ENCODE results near the gene SP1.
"Not testable (repeated sequence)": the region's sequence is repeated elsewhere in the genome, so short reads cannot be mapped to it uniquely, and the experiment has no call there.

SP1 gene

DNA sequence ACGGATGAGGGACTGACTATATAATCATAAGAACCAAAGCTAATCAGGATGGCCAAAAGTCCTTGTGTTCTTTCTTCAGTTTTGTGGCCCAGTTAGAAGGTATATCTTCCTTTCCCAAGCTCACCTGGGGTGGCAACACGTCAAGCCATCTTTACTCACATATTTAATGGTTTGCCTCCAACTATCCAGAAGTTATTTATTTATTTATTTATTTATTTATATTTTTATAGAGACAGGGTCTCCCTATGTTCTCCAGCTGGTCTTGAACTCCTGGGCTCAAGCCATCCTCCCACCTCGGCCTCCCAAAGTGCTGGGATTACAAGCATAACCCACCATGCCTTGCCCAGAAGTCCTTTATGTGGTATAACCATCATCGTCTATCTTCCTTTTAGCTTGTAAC lies 32.1 kb upstream of the SP1 start:
- H3K4me3 ChIP-seq (ENCODE audit: low read depth, low read length), result no peak overlapping the region
- ChIA-PET CTCF (interaction anchor here (0.6 to 16.2 kb wide), 13 partner anchors 9 to 187 kb away, joined by 3 to 593 read pairs (median 6); partner anchors contain the start of genes AAAS, AMHR2, NPFF and PRR13), POLR2A (no interaction called here)
- no peak for TF ChIP-seq CTCF (IDR thresholded peaks at IDR 0.05; ENCODE audit: insufficient read depth, low read length, missing control alignments)
- DNase-seq (ENCODE audit: low read depth, low spot score), result no peak

GRCh38 chr12:53352331-53353256 lies 27.4 kb upstream of the SP1 start:
- peak; percentile 84 for TF ChIP-seq CTCF (IDR thresholded peaks at IDR 0.05; ENCODE audit: insufficient read depth, low read length, missing control alignments)
- POLR2A ChIA-PET, result interaction anchor here (0.6 to 0.8 kb wide), 2 partner anchors 76 to 148 kb away, joined by 3 to 4 read pairs; partner anchors contain the start of gene TARBP2
- CTCF ChIA-PET, result interaction anchor here (0.6 to 16.2 kb wide), 55 partner anchors 8 to 287 kb away, joined by 3 to 593 read pairs (median 6); partner anchors contain the start of genes AAAS, AMHR2, MAP3K12 and NPFF
- H3K4me3 ChIP-seq (ENCODE audit: low read depth, low read length), result no peak overlapping the region
- peak; percentile 29 for DNase-seq (ENCODE audit: low read depth, low spot score)

DNA sequence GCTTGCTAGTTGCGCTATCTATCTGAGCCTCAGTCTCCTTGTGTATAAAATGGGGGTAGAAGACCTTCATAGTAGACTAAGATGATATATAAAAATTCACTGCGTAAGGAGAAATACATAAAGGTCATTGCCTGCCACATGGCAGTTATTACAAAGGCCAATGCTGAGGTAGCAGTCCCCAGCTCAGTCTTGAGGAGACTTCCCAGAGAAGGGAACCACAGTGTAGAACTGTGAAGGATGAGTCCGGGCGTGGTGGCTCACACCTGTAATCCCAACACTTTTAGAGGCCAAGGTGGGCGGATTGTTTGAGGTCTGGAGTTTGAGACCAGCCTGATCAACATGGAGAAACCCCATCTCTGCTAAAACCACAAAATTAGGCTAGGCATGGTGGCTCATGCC lies 26.7 kb upstream of the SP1 start:
- no peak for TF ChIP-seq CTCF (IDR thresholded peaks at IDR 0.05; ENCODE audit: insufficient read depth, low read length, missing control alignments)
- POLR2A ChIA-PET, result no interaction called here
- CTCF ChIA-PET, result interaction anchor here (0.7 to 16.2 kb wide), 30 partner anchors 8 to 166 kb away, joined by 3 to 593 read pairs (median 12); partner anchors contain the start of genes AAAS, AMHR2, MAP3K12 and NPFF
- H3K4me3 ChIP-seq (ENCODE audit: low read depth, low read length), result no peak overlapping the region
- no peak for DNase-seq (ENCODE audit: low read depth, low spot score)

GRCh38 chr12:53355121-53355520 lies 24.9 kb upstream of the SP1 start:
- no peak overlapping the region for H3K4me3 ChIP-seq (ENCODE audit: low read depth, low read length)
- ChIA-PET CTCF (interaction anchor here (0.8 to 16.2 kb wide), 9 partner anchors 10 to 152 kb away, joined by 3 to 593 read pairs (median 19); partner anchors contain the start of genes AAAS, AMHR2 and NPFF), POLR2A (no interaction called here)
- no peak for TF ChIP-seq CTCF (IDR thresholded peaks at IDR 0.05; ENCODE audit: insufficient read depth, low read length, missing control alignments)
- no peak for DNase-seq (ENCODE audit: low read depth, low spot score)

GRCh38 chr12:53358836-53359419 lies 21.0 kb upstream of the SP1 start:
- no peak for TF ChIP-seq CTCF (IDR thresholded peaks at IDR 0.05; ENCODE audit: insufficient read depth, low read length, missing control alignments)
- DNase-seq (ENCODE audit: low read depth, low spot score), result no peak
- ChIA-PET CTCF (interaction anchor here (1.0 to 16.2 kb wide), 4 partner anchors 14 to 67 kb away, joined by 3 to 593 read pairs (median 7); partner anchors contain the start of genes AAAS and AMHR2), POLR2A (no interaction called here)
- H3K4me3 ChIP-seq (ENCODE audit: low read depth, low read length), result no peak overlapping the region

DNA sequence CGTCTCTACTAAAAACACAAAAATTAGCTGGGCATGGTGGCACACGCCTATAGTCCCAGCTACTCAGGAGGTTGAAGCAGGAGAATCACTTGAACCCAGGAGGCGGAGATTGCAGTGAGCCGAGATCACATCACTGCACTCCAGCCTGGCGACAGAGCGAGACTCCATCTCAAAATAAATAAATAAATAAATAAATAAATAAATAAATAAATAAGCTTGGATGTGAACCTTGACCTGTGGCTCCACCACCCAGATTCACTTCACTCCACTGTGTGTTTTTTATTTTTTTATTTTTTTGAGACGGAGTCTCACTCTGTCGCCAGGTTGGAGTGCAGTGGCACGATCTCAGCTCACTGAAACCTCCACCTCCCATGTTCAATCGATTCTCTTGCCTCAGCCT lies 18.3 kb upstream of the SP1 start:
- POLR2A ChIA-PET; H3K4me3 ChIP-seq (ENCODE audit: low read depth, low read length); DNase-seq (ENCODE audit: low read depth, low spot score): not testable (repeated sequence)
- CTCF ChIA-PET, result interaction anchor here (0.9 to 4.5 kb wide), 5 partner anchors 9 to 61 kb away, joined by 4 to 53 read pairs (median 5); partner anchors contain the start of gene AAAS
